GM21529 (cell line): ENCODE measurements around the gene CEP170B.
"Not testable (repeated sequence)": the region's sequence is repeated elsewhere in the genome, so short reads cannot be mapped to it uniquely, and the experiment has no call there.

Experiments used
- ATAC-seq: cut with Tn5 transposase; IDR thresholded peaks from one replicate; pipeline ENCODE4 v1.9.1; 2021; ENCODE audit not compliant: unreplicated experiment

CEP170B gene

GRCh38 chr14:104877806-104878550 is 12.9 kb downstream of the CEP170B start:
- ATAC-seq = no peak

- no peak for ATAC-seq
Measured at GRCh38 chr14:104878582-104878981, 13.5 kb downstream of the CEP170B start.

GRCh38 chr14:104879201-104879982 is 14.3 kb downstream of the CEP170B start:
- no peak for ATAC-seq

GRCh38 chr14:104879983-104880565 is 15.0 kb downstream of the CEP170B start:
- ATAC-seq = no peak

- no peak for ATAC-seq
Measured at GRCh38 chr14:104880584-104881210, 15.6 kb downstream of the CEP170B start.

- ATAC-seq = no peak
Measured at GRCh38 chr14:104881369-104881979, 16.4 kb downstream of the CEP170B start.

- no peak for ATAC-seq
Measured at GRCh38 chr14:104882325-104882973, 17.4 kb downstream of the CEP170B start.

- no peak for ATAC-seq
Measured at GRCh38 chr14:104882991-104883660, 18.1 kb downstream of the CEP170B start.

GRCh38 chr14:104883681-104884361 is 18.8 kb downstream of the CEP170B start:
- no peak for ATAC-seq

GRCh38 chr14:104884381-104884780 is 19.3 kb downstream of the CEP170B start:
- not testable (repeated sequence) for ATAC-seq

GRCh38 chr14:104885031-104885972 is 20.2 kb downstream of the CEP170B start:
- ATAC-seq = no peak

- no peak for ATAC-seq
Measured at GRCh38 chr14:104885973-104886689, 21.1 kb downstream of the CEP170B start.

GRCh38 chr14:104886690-104887622 is 21.9 kb downstream of the CEP170B start:
- ATAC-seq = no peak

- no peak for ATAC-seq
Measured at GRCh38 chr14:104887623-104888488, 22.8 kb downstream of the CEP170B start.

GRCh38 chr14:104888489-104889374 is 23.7 kb downstream of the CEP170B start:
- ATAC-seq = no peak
